ENCODE results near the gene LRRC55. TPM values are rescaled to one million over a fixed set of nuclear protein-coding genes. Genes with fewer than 3 reads are reported as not detected.
A peak's percentile ranks its signal among the peaks of the same experiment; 100 is the strongest.
"Not testable (repeated sequence)": the region's sequence is repeated elsewhere in the genome, so short reads cannot be mapped to it uniquely, and the experiment has no call there.

Gene LRRC55
- total RNA-seq, 1 donor from 2014 or later, result 1.4 TPM

DNA sequence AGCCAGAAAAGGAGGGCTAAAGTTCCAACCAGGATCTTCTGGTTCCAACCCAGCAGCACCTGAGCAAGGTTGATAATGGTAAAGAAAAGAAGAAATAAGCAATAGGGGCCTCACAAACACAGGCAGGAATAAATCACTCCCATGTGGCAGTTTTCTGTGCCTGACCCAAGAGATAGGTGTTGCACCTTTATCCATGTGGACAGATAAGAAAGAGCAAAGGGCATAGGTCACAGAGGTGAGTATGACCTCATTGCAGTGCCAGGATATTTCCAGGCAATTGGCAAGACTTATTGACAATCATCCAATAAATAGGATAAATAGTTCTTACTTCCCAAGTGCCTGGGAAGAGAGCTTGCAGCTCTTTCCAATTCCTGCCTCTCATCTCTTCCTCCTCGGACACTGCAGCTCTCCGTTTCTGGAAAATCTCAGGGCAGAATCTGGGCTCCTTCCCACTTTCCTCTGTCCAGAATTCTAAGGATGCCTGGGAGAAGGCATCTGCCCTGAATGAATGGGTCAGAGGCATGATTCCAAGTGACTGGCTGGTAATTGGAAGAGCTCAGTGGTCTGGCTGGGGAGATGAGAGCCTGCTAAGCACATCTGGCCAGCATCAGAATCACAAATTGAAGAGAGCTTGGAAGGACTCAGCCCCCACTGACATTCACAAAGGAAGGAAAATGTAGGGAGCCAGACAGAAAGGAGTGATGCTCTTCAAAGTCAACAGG, 14.5 kb upstream of the LRRC55 start:
- Histone ChIP-seq H4K20me1 (ENCODE audit: low read depth) (no peaks in the 10 kb centered on the region), H3K27ac (peak overlapping the region; percentile 60), H3K27me3 (no peaks in the 10 kb centered on the region), H3K4me1 (peaks cover 7% of the 10 kb centered on the region), H3K4me2 (peak overlapping the region; percentile 18), H3K9ac (no peak overlapping the region), H3K4me3 (no peak overlapping the region), H2AFZ (replicated peaks) (peak overlapping the region; percentile 76), H3K36me3 (no peaks in the 10 kb centered on the region), H3F3A (ENCODE audit: low read depth) (peaks cover 4% of the 10 kb centered on the region), H3K79me2 (ENCODE audit: low read depth) (no peaks in the 10 kb centered on the region), H3K9me3 (ENCODE audit: low read depth) (peaks cover 3% of the 10 kb centered on the region)
- Mint-ChIP-seq H3K4me3 (no peak overlapping the region), H3K27me3 (ENCODE audit: insufficient read depth, low read depth) (peaks cover 6% of the 10 kb centered on the region), H3K9me3 (peaks cover 23% of the 10 kb centered on the region), H3K4me1 (peaks cover 6% of the 10 kb centered on the region), H3K27ac (no peak overlapping the region), H3K36me3 (no peaks in the 10 kb centered on the region)
- DNase-seq (ENCODE audit: low spot score), result peak; percentile 21
- TF ChIP-seq EZH2 (IDR thresholded peaks at IDR 0.05) (no peak), EZH2phosphoT487 (IDR thresholded peaks at IDR 0.05) (no peak), CTCF (IDR thresholded peaks at IDR 0.05) (no peak)

DNA sequence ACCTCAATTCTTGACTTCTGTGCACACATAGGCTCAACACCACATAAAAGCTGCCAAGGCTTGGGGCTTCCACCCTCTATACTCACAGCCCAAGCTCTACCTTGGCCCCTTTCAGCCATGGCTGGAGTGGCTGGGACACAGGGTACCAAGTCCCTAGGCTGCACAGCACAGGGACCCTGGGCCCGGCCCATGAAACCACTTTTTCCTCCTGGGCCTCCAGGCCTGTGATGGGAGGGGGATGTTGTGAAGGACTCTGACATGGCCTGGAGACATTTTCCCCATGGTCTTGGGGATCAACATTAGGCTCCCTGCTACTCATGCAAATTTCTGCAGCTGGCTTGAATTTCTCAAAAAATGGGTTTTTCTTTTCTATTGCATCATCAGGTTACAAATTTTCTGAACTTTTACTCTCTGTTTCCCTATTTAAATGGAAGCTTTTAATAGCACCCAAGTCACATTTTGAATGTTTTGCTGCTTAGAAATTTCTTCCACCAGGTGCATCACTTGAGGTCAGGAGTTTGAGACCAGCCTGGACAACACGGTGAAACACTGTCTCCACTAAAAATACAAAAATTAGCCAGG, 11.9 kb upstream of the LRRC55 start:
- not testable (repeated sequence) for H3K27ac ChIP-seq; H3K9ac ChIP-seq; H2AFZ ChIP-seq (replicated peaks); H3K4me2 ChIP-seq; H3K27ac Mint-ChIP-seq; H3K4me3 ChIP-seq; H3K4me3 Mint-ChIP-seq; H3K27me3 ChIP-seq; H3K79me2 ChIP-seq (ENCODE audit: low read depth); H3K27me3 Mint-ChIP-seq (ENCODE audit: insufficient read depth, low read depth); H3K9me3 ChIP-seq (ENCODE audit: low read depth); H3K36me3 Mint-ChIP-seq; H3K4me1 ChIP-seq; H4K20me1 ChIP-seq (ENCODE audit: low read depth); H3K4me1 Mint-ChIP-seq; DNase-seq (ENCODE audit: low spot score); H3F3A ChIP-seq (ENCODE audit: low read depth); H3K36me3 ChIP-seq
- peaks cover 23% of the 10 kb centered on the region for H3K9me3 Mint-ChIP-seq

GRCh38 chr11:57172031-57172430, 9.7 kb upstream of the LRRC55 start:
- H2AFZ ChIP-seq (replicated peaks), result no peak overlapping the region
- Mint-ChIP-seq H3K36me3 (no peaks in the 10 kb centered on the region), H3K9me3 (peaks cover 23% of the 10 kb centered on the region), H3K27ac (no peak overlapping the region), H3K4me3 (no peak overlapping the region), H3K4me1 (peaks cover 3% of the 10 kb centered on the region), H3K27me3 (ENCODE audit: insufficient read depth, low read depth) (peaks cover 6% of the 10 kb centered on the region)
- H3K9me3 ChIP-seq (ENCODE audit: low read depth), result peaks cover 3% of the 10 kb centered on the region
- H4K20me1 ChIP-seq (ENCODE audit: low read depth), result no peaks in the 10 kb centered on the region
- H3K4me1 ChIP-seq, result peaks cover 7% of the 10 kb centered on the region
- no peaks in the 10 kb centered on the region for H3K79me2 ChIP-seq (ENCODE audit: low read depth)
- H3K4me3 ChIP-seq, result no peak overlapping the region
- no peaks in the 10 kb centered on the region for H3K27me3 ChIP-seq
- DNase-seq (ENCODE audit: low spot score), result no peak
- no peak overlapping the region for H3K27ac ChIP-seq
- no peak for TF ChIP-seq EZH2phosphoT487 (IDR thresholded peaks at IDR 0.05)
- no peak for TF ChIP-seq EZH2 (IDR thresholded peaks at IDR 0.05)
- no peak for TF ChIP-seq CTCF (IDR thresholded peaks at IDR 0.05)
- no peak overlapping the region for H3K4me2 ChIP-seq
- no peaks in the 10 kb centered on the region for H3K36me3 ChIP-seq
- peaks cover 4% of the 10 kb centered on the region for H3F3A ChIP-seq (ENCODE audit: low read depth)
- no peak overlapping the region for H3K9ac ChIP-seq

- peaks cover 5% of the 10 kb centered on the region for H3F3A ChIP-seq (ENCODE audit: low read depth)
- no peaks in the 10 kb centered on the region for H3K9me3 ChIP-seq (ENCODE audit: low read depth)
- no peak for TF ChIP-seq EZH2 (IDR thresholded peaks at IDR 0.05)
- TF ChIP-seq CTCF (IDR thresholded peaks at IDR 0.05), result no peak
- Mint-ChIP-seq H3K36me3 (no peaks in the 10 kb centered on the region), H3K9me3 (peaks cover 9% of the 10 kb centered on the region), H3K4me1 (peaks cover 5% of the 10 kb centered on the region), H3K4me3 (no peak overlapping the region), H3K27ac (no peak overlapping the region), H3K27me3 (ENCODE audit: insufficient read depth, low read depth) (peaks cover 6% of the 10 kb centered on the region)
- DNase-seq (ENCODE audit: low spot score), result no peak
- no peak overlapping the region for H3K4me2 ChIP-seq
- no peaks in the 10 kb centered on the region for H3K36me3 ChIP-seq
- no peak overlapping the region for H3K4me3 ChIP-seq
- no peaks in the 10 kb centered on the region for H3K79me2 ChIP-seq (ENCODE audit: low read depth)
- no peak overlapping the region for H3K27ac ChIP-seq
- H3K27me3 ChIP-seq, result no peaks in the 10 kb centered on the region
- no peak overlapping the region for H2AFZ ChIP-seq (replicated peaks)
- H3K4me1 ChIP-seq, result peaks cover 9% of the 10 kb centered on the region
- H4K20me1 ChIP-seq (ENCODE audit: low read depth), result no peaks in the 10 kb centered on the region
- H3K9ac ChIP-seq, result no peak overlapping the region
These were observed 7.1 kb upstream of the LRRC55 start for GRCh38 chr11:57174656-57175055.

Measured in neural progenitor cell (in vitro differentiated cells).